ENCODE data around the gene CEACAM3. TPM values are rescaled to one million over a fixed set of nuclear protein-coding genes. Genes with fewer than 3 reads are reported as not detected.

CEACAM3 gene
- total RNA-seq, 1 experiment from 2014 or later = not detected

- Histone ChIP-seq H3K56ac (ENCODE audit: insufficient read length, low read depth, low read length) (no peak overlapping the region), H3K4ac (ENCODE audit: low read depth, low read length) (no peak overlapping the region), H3K18ac (ENCODE audit: insufficient read length, low read depth, low read length) (no peak overlapping the region), H2BK15ac (ENCODE audit: low read depth, low read length) (no peak overlapping the region), H2AFZ (ENCODE audit: low read length) (no peak overlapping the region), H2BK5ac (ENCODE audit: insufficient read length, low read length) (no peak overlapping the region), H3K4me1 (ENCODE audit: insufficient read depth, low read length) (no peaks in the 10 kb centered on the region), H3K27me3 (ENCODE audit: insufficient read depth, low read length) (no peaks in the 10 kb centered on the region), H2BK120ac (ENCODE audit: low read depth, low read length, poor library complexity, severe bottlenecking) (no peak overlapping the region), H3K23me2 (ENCODE audit: insufficient read length, low read depth, low read length, poor library complexity, severe bottlenecking) (no peaks in the 10 kb centered on the region), H2AK5ac (ENCODE audit: insufficient read length, low read length) (no peak overlapping the region), H3K79me1 (ENCODE audit: insufficient read depth, low read depth, low read length, poor library complexity, severe bottlenecking) (no peaks in the 10 kb centered on the region), H3K79me2 (ENCODE audit: insufficient read depth, low read length) (no peaks in the 10 kb centered on the region), H3K23ac (ENCODE audit: insufficient read length, low read depth, low read length) (no peak overlapping the region), H3K27ac (ENCODE audit: insufficient read length, low read depth, low read length) (no peak overlapping the region), H2BK20ac (ENCODE audit: low read depth, low read length, poor library complexity, severe bottlenecking) (no peak overlapping the region), H3K14ac (ENCODE audit: insufficient read depth, low read length) (no peak overlapping the region), H3K9me3 (ENCODE audit: control insufficient read depth, low read depth, low read length) (no peaks in the 10 kb centered on the region), H2BK12ac (ENCODE audit: insufficient read length, low read depth, low read length) (no peak overlapping the region), H4K5ac (ENCODE audit: insufficient read length, low read depth, low read length) (no peak overlapping the region), H3T11ph (ENCODE audit: low read length) (no peak overlapping the region), H4K8ac (replicated peaks; ENCODE audit: insufficient read length, low read depth, low read length) (no peak overlapping the region), H4K20me1 (ENCODE audit: control insufficient read depth, insufficient read depth, insufficient read length) (no peaks in the 10 kb centered on the region), H3K9ac (ENCODE audit: extremely low read depth, insufficient read length, low read length) (no peak overlapping the region), H3K4me2 (ENCODE audit: insufficient read depth, insufficient read length, low read length) (no peak overlapping the region), H4K91ac (ENCODE audit: insufficient read length, low read depth, low read length) (no peak overlapping the region)
- Mint-ChIP-seq H3K27me3 (ENCODE audit: low read depth) (peaks cover 4% of the 10 kb centered on the region), H3K27ac (peak overlapping the region in 1 of 3 experiments; percentile 53; a peak in 1 of 7 replicates), H3K4me3 (no peak overlapping the region), H3K9me3 (peaks cover 11 to 83% of the 10 kb centered on the region in 2 experiments), H3K4me1 (no peaks in the 10 kb centered on the region), H3K36me3 (ENCODE audit: insufficient read depth in 1 of 3, low read depth in 3 of 3) (peaks cover 0 to 16% (median 0%) of the 10 kb centered on the region in 3 experiments; a peak in 2 of 7 replicates)
- no CpG with 5 or more reads among the region's 4 CpGs for WGBS (ENCODE audit: extremely low coverage, insufficient read length, low lambda C conversion rate)
- DNase-seq = no peak
- TF ChIP-seq CTCF (conservative IDR thresholded peaks at IDR 0.05) = no peak
Measured at GRCh38 chr19:41801031-41801430, 4.6 kb downstream of the CEACAM3 start.
